Smooth muscle cell (in vitro differentiated cells): ENCODE results near the gene MAST4. TPM values are rescaled to one million over a fixed set of nuclear protein-coding genes. Genes with fewer than 3 reads are reported as not detected.
"Not testable (repeated sequence)": the region's sequence is repeated elsewhere in the genome, so short reads cannot be mapped to it uniquely, and the experiment has no call there.

Experiments
- DNase-seq: peaks from one replicate; lab custom pipeline; 2025; ENCODE audit not compliant: unreplicated experiment; lab: John Stamatoyannopoulos, UW
- H2AFZ ChIP-seq: fragments of 200-600 bp; sonication (generic); 2 replicates; pipeline ENCODE4 v1.6.0; 2016; ENCODE audit warnings: antibody characterized with exemption, low read depth, mild to moderate bottlenecking
- H3F3A ChIP-seq: fragments of 200-600 bp; sonication (generic); 2 replicates; pipeline ENCODE4 v1.6.0; 2017; ENCODE audit warnings: antibody characterized with exemption, low read depth
- H3K27ac ChIP-seq: fragments of 200-600 bp; sonication (generic); 2 replicates; pipeline ENCODE4 v1.5.1; 2016; ENCODE audit warnings: low read depth, mild to moderate bottlenecking
- H3K27me3 ChIP-seq: fragments of 200-600 bp; sonication (generic); 2 replicates; pipeline ENCODE4 v1.6.1; 2016; ENCODE audit warnings: low read depth, mild to moderate bottlenecking
- H3K36me3 ChIP-seq: fragments of 200-600 bp; sonication (generic); 2 replicates; pipeline ENCODE4 v1.5.1; 2016; ENCODE audit warnings: low read depth
- H3K4me1 ChIP-seq: fragments of 200-600 bp; sonication (generic); 2 replicates; pipeline ENCODE4 v1.5.1; 2016; ENCODE audit warnings: low read depth
- H3K4me2 ChIP-seq: fragments of 200-600 bp; sonication (generic); 2 replicates; pipeline ENCODE4 v1.6.0; 2016; ENCODE audit warnings: mild to moderate bottlenecking
- H3K4me3 ChIP-seq: fragments of 200-600 bp; sonication (generic); 2 replicates; pipeline ENCODE4 v1.5.1; 2016; ENCODE audit warnings: mild to moderate bottlenecking
- H3K79me2 ChIP-seq: fragments of 200-600 bp; sonication (generic); 2 replicates; pipeline ENCODE4 v1.6.0; 2016; ENCODE audit warnings: low read depth, mild to moderate bottlenecking
- H3K9ac ChIP-seq: fragments of 200-600 bp; sonication (generic); 2 replicates; pipeline ENCODE4 v1.6.0; 2016; ENCODE audit warnings: low read depth
- H3K9me3 ChIP-seq: fragments of 200-600 bp; sonication (generic); replicated peaks from 2 replicates; pipeline ENCODE4 v1.5.1; 2016; ENCODE audit warnings: low read depth
- H4K20me1 ChIP-seq: fragments of 200-600 bp; sonication (generic); 2 replicates; pipeline ENCODE4 v1.6.0; 2016; ENCODE audit warnings: low read depth
- WGBS: methylation state at CpG from one replicate; pipeline ENCODE4 v1.1.7; 2016; ENCODE audit warnings: low lambda C conversion rate; 5-methylcytosine and 5-hydroxymethylcytosine counted together
- polyA plus RNA-seq: library from polyadenylated mRNA; unstranded; fragments of >200 nt; fragmentation: Nextera tagmentation; extraction: Ambion mirVana; gene quantifications from 2 replicates; pipeline ENCODE4 v1.2.1, GENCODE V29; 2016
- total RNA-seq: library from RNA; depleted of rRNA; stranded (reverse); fragments of >200 nt; gene quantifications from 2 replicates; pipeline ENCODE4 v1.2.3, GENCODE V29; 2014
- TF ChIP-seq, protein P1 (sequence below): fragments of 200-600 bp; sonication (generic); IDR thresholded peaks from 2 replicates; pipeline ENCODE4 v1.5.1; 2017; ENCODE audit warnings: borderline replicate concordance, mild to moderate bottlenecking, antibody characterized with exemption; ENCODE audit not compliant: insufficient read depth, poor library complexity, severe bottlenecking

MAST4 gene
- total and polyA plus RNA-seq, 2 experiments from 2014 or later, result 6.3 to 24.0 TPM

DNA sequence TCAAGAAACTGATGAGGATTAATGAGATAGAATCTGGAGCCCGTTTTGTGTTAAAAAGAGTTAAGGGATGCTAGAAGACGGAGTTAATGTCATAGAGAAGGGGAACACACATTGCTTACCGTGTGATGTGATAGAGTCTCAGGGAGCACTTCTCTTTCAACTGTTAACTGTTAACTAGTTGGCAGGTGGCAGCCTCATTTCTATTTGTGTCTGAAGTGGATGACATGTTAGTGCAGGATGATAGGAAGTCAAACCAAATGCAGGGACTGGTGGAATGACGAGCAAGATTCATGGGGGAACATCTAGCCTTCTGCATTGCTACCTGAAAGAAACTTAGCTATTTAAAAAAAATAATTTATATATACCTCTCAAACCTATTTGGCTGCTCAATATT, 222.7 kb downstream of the MAST4 start:
- no peak overlapping the region for H2AFZ ChIP-seq
- no peak for DNase-seq
- H3F3A ChIP-seq, result no peaks in the 10 kb centered on the region
- no peak overlapping the region for H3K27ac ChIP-seq
- no peak overlapping the region for H3K4me2 ChIP-seq
- no peaks in the 10 kb centered on the region for H3K36me3 ChIP-seq
- TF ChIP-seq, protein P1, sequence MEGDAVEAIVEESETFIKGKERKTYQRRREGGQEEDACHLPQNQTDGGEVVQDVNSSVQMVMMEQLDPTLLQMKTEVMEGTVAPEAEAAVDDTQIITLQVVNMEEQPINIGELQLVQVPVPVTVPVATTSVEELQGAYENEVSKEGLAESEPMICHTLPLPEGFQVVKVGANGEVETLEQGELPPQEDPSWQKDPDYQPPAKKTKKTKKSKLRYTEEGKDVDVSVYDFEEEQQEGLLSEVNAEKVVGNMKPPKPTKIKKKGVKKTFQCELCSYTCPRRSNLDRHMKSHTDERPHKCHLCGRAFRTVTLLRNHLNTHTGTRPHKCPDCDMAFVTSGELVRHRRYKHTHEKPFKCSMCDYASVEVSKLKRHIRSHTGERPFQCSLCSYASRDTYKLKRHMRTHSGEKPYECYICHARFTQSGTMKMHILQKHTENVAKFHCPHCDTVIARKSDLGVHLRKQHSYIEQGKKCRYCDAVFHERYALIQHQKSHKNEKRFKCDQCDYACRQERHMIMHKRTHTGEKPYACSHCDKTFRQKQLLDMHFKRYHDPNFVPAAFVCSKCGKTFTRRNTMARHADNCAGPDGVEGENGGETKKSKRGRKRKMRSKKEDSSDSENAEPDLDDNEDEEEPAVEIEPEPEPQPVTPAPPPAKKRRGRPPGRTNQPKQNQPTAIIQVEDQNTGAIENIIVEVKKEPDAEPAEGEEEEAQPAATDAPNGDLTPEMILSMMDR, result no peak
- no peaks in the 10 kb centered on the region for H3K79me2 ChIP-seq
- no peak overlapping the region for H3K9ac ChIP-seq
- H4K20me1 ChIP-seq, result no peaks in the 10 kb centered on the region
- no peaks in the 10 kb centered on the region for H3K27me3 ChIP-seq
- no peaks in the 10 kb centered on the region for H3K4me1 ChIP-seq
- H3K4me3 ChIP-seq, result no peak overlapping the region
- H3K9me3 ChIP-seq, result no peaks in the 10 kb centered on the region
- WGBS, result 91% methylated on average over 4 of the region's 4 CpGs

DNA sequence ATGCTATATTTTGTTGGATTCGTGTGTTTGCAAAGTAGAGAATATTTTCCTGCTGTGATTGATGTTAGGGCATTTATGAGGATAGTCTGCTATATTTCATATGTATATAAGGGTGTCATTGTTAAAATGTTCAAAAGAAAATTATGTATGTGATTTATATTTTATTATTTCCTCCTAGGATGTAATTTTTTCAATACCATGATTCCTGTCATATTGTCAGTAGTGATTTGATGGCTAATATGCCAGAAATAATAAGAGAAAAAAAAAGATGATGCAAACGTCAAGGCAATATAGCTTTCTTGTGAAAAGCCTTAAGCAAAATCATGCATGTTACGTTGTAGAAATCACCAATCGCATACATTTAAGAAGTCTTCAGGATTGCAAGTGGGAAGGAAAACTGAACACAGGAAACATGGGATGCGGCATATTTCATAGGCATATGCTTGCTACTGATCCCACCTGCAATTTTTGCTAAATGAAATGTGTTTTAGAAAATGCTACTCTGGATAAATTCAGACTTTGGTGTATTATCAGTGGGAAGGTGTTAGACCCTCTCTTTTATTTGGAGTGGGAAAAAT, 224.5 kb downstream of the MAST4 start:
- Histone ChIP-seq H2AFZ (no peak overlapping the region), H3K27me3 (no peaks in the 10 kb centered on the region), H4K20me1 (no peaks in the 10 kb centered on the region), H3K36me3 (no peaks in the 10 kb centered on the region), H3K27ac (no peak overlapping the region), H3K79me2 (no peaks in the 10 kb centered on the region), H3K9ac (no peak overlapping the region), H3K4me1 (no peaks in the 10 kb centered on the region), H3K4me3 (no peak overlapping the region), H3F3A (no peaks in the 10 kb centered on the region), H3K9me3 (no peaks in the 10 kb centered on the region), H3K4me2 (no peak overlapping the region)
- TF ChIP-seq, protein P1, result no peak
- no peak for DNase-seq
- 94% methylated on average over 5 of the region's 5 CpGs for WGBS

DNA sequence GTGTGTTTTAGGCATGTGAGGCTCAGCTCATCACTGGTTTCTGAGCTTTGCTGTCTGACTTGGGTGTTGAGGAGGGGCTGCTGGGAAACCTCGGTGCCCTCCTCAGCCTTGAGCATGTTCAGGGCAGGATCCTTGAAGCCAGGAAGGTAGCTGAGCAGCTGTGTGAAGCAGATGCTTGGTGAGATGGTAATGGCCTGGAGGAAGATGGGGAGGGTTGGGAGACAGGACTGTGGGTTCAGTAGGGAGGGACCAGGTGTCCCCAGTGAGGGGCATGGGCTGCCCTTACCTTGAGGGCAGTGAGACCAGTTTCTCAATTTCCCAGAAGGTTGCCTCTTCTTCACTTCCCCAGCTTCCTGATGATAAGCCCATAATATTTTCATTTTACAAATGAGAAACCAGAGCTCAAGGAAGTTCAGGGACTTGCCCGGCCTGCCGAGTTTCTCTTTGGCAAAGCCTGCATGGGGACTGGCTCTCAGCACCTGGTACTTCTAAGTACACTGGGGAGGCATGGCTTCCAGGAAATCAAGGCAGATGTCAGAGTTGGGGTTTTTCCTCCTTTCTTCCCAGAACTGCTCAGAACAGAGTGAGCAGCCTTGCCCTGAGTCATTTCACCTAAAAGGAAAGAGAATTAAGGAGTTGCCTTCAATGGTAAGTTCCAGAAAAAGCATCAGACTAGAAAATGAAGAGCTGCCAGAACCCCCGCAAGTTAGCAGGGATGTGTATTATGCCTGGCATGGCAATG, 225.7 kb downstream of the MAST4 start:
- Histone ChIP-seq H3K79me2 (no peaks in the 10 kb centered on the region), H3F3A (no peaks in the 10 kb centered on the region), H3K4me3 (no peak overlapping the region), H3K36me3 (no peaks in the 10 kb centered on the region), H3K9ac (no peak overlapping the region), H4K20me1 (no peaks in the 10 kb centered on the region), H3K4me2 (no peak overlapping the region), H3K9me3 (no peaks in the 10 kb centered on the region), H2AFZ (no peak overlapping the region), H3K27ac (no peak overlapping the region), H3K4me1 (no peaks in the 10 kb centered on the region), H3K27me3 (no peaks in the 10 kb centered on the region)
- DNase-seq, result no peak
- WGBS, result 95% methylated on average over 4 of the region's 4 CpGs
- TF ChIP-seq, protein P1, result no peak

DNA sequence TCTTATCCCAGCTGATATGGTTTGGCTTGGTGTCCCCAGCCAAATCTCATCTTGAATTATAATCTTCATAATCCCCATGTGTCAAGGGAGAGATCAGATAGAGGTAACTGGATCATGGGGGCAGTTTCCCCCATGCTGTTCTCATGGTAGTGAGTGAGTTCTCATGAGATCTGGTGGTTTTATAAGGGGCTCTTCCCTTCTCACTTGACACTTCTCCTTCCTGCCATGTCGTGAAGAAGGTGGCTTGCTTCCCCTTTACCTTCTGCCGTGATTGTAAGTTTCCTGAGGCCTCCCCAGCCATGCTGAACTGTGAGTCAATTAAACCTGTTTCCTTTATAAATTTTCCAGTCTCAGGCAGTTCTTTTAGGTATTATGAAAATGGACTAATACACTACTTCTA, 226.7 kb downstream of the MAST4 start:
- H3K4me2 ChIP-seq, H3K4me1 ChIP-seq, DNase-seq, H3K27ac ChIP-seq, H3K36me3 ChIP-seq, H3K9ac ChIP-seq, H2AFZ ChIP-seq, H3K4me3 ChIP-seq, H3K9me3 ChIP-seq, H4K20me1 ChIP-seq, H3F3A ChIP-seq, H3K27me3 ChIP-seq, H3K79me2 ChIP-seq: not testable (repeated sequence)
- WGBS, result 92% methylated on average over 2 of the region's 2 CpGs
